AG04450 (cell line): ENCODE measurements around the gene GAL. TPM values are rescaled to one million over a fixed set of nuclear protein-coding genes. Genes with fewer than 3 reads are reported as not detected.

Source experiments
- CTCF ChIA-PET: fragments of 300-600, 350-600 bp; formaldehyde crosslinking; extraction: SDS; loops from one replicate; lab custom pipeline; 2022; ENCODE audit warnings: antibody characterized with exemption, inconsistent platforms; lab: Charles Lee
- POLR2A ChIA-PET: fragments of 350-600 bp; formaldehyde crosslinking; extraction: SDS; loops from one replicate; lab custom pipeline; 2021; ENCODE audit warnings: antibody characterized with exemption, inconsistent platforms; lab: Yijun Ruan, JAX
- DNase-seq: peaks from one replicate; pipeline ENCODE4 v3.0.0-alpha.2; 2011; ENCODE audit warnings: low read depth, low spot score
- H3K27ac ChIP-seq: one replicate; pipeline ENCODE4 v1.5.1; 2012; ENCODE audit warnings: low read depth, low read length, control low read depth
- H3K27me3 ChIP-seq: one replicate; pipeline ENCODE4 v1.6.0; 2012; ENCODE audit warnings: low read length; ENCODE audit not compliant: control insufficient read depth, insufficient read depth
- H3K4me3 ChIP-seq: 2 replicates; pipeline ENCODE4 v1.5.1; 2011; ENCODE audit warnings: mild to moderate bottlenecking, low read depth, low read length, control low read depth
- H3K9me3 ChIP-seq: 2 replicates; pipeline ENCODE4 v1.5.1; 2012; ENCODE audit warnings: low read length; ENCODE audit not compliant: control insufficient read depth, insufficient read depth
- CTCF ChIP-seq: IDR thresholded peaks from 2 replicates; pipeline ENCODE4 v1.5.1; 2011; ENCODE audit warnings: low read depth, low read length, control low read depth, inconsistent platforms
- polyA plus RNA-seq: library from polyadenylated mRNA; depleted of rRNA; stranded (reverse); fragments of >200 nt; gene quantifications from 2 replicates; pipeline ENCODE4 v1.2.3, GENCODE V29; 2011

Gene GAL
- polyA plus RNA-seq, 1 experiment, result 1.9 TPM

DNA sequence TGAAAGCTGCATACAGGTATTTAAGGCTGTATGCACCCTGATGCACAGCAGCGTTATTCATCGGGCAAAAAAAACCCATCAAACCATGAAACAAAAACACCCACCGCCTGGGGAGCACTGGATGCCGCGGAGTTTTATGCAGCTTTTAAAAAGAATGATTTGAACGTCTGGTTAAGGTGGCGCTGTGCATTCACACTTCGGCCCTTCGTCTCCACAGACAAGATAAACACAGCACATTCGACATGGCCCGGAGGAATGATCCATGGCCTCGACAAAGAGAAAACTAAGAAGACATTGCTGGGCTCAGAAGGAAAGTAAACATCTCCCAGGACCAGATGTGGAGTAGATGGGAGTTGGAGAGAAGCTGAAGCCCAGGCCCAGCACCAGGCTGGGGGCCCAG is 40.8 kb upstream of the GAL start:
- peak; percentile 26 for TF ChIP-seq CTCF
- Histone ChIP-seq H3K4me3 (no peak overlapping the region), H3K27me3 (peaks cover 29% of the 10 kb centered on the region), H3K27ac (no peak overlapping the region), H3K9me3 (peaks cover 9% of the 10 kb centered on the region; the same call in 1 of the 2 replicates)
- POLR2A ChIA-PET, result interaction anchor here (0.8 kb wide), 1 partner anchor 226 kb away, joined by 5 read pairs; no protein-coding TSS in a partner anchor
- CTCF ChIA-PET, result interaction anchor here (0.5 to 1.3 kb wide), 6 partner anchors 69 to 247 kb away, joined by 3 to 7 read pairs (median 4); no protein-coding TSS in a partner anchor
- no peak for DNase-seq

DNA sequence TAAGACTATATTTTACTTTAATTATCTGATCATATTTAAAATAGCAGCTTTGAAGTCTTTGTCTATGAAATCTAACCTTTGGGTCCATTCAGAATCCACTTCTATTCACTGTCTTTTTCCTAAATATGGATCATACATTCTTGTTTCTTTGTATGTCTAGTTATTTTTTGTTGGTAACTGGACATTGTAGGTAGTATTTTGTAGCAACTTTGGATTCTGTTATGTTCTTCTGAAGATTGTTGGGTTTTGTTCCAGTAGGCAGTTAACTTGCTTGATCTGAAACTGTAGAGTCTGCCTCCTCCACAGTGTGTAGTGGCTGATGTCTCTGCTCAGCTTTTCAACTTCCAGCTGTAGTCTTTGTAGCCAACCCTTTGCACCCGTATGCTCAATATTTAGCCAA is 37.5 kb upstream of the GAL start:
- H3K4me3 ChIP-seq, result no peak overlapping the region
- peaks cover 15% of the 10 kb centered on the region for H3K9me3 ChIP-seq
- DNase-seq, result no peak
- H3K27me3 ChIP-seq, result peaks cover 23% of the 10 kb centered on the region
- no peak overlapping the region for H3K27ac ChIP-seq
- TF ChIP-seq CTCF, result no peak
- POLR2A ChIA-PET, result interaction anchor here (0.5 kb wide), 1 partner anchor 42 kb away, joined by 3 read pairs; no protein-coding TSS in a partner anchor
- CTCF ChIA-PET, result no interaction called here

DNA sequence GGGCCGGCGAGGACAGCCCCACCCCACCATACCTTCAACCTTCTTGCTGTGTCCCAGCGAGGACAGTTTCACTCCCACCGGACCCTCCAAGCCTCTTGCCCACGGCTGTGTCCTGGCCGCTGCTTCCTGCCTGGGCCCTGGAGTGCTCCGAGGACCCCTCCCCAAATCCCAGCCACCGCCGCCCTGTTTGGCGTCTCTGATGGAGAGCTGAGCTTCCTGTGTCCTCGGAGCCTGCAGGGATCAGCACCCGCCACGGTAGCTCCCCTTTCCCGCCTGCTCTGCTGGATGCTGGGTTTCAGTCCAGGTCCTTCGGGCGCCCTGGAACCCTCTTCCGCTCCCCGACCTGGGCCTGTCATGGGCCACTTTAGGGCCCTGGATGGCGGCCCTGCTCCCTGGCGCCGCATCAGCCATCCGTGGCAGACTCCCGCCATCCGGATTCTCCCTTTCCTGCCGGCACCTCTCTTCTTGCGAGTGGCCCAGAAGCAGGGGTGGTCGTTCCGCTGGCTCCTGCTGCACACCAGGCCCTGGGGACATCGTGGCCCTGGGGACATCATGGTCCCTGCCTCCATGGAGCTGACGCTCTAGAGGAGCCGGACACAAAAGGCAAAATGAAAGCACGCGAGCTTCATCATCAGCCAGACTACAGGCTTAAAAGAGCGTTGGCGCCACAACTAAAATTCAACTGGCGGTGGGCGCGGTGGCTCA is 34.3 kb upstream of the GAL start:
- no peak overlapping the region for H3K27ac ChIP-seq
- no peak overlapping the region for H3K4me3 ChIP-seq
- no peak for DNase-seq
- H3K27me3 ChIP-seq, result peaks cover 34% of the 10 kb centered on the region
- ChIA-PET POLR2A (no interaction called here), CTCF (no interaction called here)
- TF ChIP-seq CTCF, result no peak
- H3K9me3 ChIP-seq, result peaks cover 28% of the 10 kb centered on the region

DNA sequence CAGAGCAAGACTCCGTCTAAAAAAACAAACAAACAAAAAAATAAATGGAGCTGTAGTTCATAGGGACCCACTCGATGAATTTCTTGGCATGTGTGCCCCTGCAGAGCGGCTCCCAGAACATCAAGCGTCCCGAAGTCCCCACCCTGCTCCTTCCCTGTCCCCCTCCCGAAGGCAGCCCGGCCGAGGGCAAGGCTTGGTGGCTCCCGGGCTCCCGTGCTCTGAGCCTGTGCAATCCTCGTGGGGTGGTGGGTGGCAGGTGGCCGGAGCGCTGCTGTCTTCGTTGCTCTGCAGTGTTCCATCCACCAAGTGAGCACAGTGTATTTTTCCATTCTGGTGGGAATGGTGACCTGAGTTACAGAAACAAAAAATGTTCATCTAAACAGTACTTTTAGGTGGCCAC is 33.5 kb upstream of the GAL start:
- DNase-seq, result no peak
- TF ChIP-seq CTCF, result no peak
- CTCF ChIA-PET, result no interaction called here
- POLR2A ChIA-PET, result no interaction called here
- Histone ChIP-seq H3K27me3 (peaks cover 39% of the 10 kb centered on the region), H3K9me3 (peaks cover 34% of the 10 kb centered on the region), H3K4me3 (no peak overlapping the region), H3K27ac (no peak overlapping the region)

DNA sequence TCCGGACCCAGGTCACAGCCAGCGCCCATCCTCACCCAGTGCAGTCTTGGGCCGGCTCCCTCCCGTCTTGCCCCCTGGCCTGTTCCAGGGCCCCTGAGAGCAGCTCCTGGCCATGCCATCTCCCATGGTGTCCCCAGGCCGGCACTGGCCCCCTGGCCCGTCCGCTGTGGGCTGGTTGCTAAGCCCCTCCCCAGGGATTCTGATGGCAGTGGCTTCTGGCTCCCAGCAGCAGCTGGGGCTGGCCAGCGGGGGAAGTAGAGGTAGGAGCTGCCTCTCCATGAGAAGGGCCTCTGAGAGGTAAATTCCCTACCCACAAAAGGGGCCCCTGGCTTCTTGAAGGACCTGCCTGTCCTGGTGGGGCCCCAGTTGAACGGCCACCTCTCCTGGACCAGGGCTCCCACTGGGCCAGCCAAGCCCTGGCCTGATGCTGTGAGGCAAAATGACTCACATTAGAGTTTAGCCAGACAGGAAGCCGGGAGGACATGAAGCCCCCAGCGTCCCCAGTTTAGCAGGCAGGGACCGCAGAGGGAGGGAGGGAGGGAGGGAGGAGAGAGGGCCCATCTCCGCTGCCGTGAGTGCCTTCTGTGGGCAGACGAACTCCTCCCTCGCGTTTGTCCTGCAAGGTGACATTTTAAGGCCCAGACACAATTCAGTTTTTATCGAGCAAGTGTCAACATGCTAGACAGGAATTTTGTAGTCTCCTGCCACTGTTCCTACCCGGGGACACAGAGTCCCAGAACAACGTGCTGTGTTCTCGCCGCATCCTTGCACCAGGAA is 32.9 kb upstream of the GAL start:
- ChIA-PET POLR2A (no interaction called here), CTCF (no interaction called here)
- H3K4me3 ChIP-seq, result no peak overlapping the region
- peaks cover 44% of the 10 kb centered on the region for H3K27me3 ChIP-seq
- no peak overlapping the region for H3K27ac ChIP-seq
- peaks cover 36% of the 10 kb centered on the region for H3K9me3 ChIP-seq
- DNase-seq, result no peak
- no peak for TF ChIP-seq CTCF
